ENCODE data around the gene UNC13B. TPM values are rescaled to one million over a fixed set of nuclear protein-coding genes. Genes with fewer than 3 reads are reported as not detected.

UNC13B gene
- total and polyA plus RNA-seq, 8 donors, result 70.0 to 92.8 (median 86.3) TPM

GRCh38 chr9:35190203-35190602, 28.4 kb downstream of the UNC13B start:
- no peak for ATAC-seq
- no peak overlapping the region for H3K27ac ChIP-seq
- TF ChIP-seq CTCF (IDR thresholded peaks at IDR 0.05), result no peak
- H3K4me3 ChIP-seq, result no peak overlapping the region
- H3K4me1 ChIP-seq, result no peaks in the 10 kb centered on the region
- DNase-seq, result no peak
- peaks cover 0 to 4% of the 10 kb centered on the region in 2 donors for H3K36me3 ChIP-seq
- intact Hi-C loops (cut with DNase I), result no loop called here
- peaks cover 7 to 41% of the 10 kb centered on the region in 2 donors for H3K9me3 ChIP-seq
- no peaks in the 10 kb centered on the region for H3K27me3 ChIP-seq

GRCh38 chr9:35191105-35191504, 29.3 kb downstream of the UNC13B start:
- ATAC-seq (no peak), DNase-seq (no peak)
- Histone ChIP-seq H3K4me1 (no peaks in the 10 kb centered on the region), H3K27ac (no peak overlapping the region), H3K9me3 (peaks cover 7 to 41% of the 10 kb centered on the region in 2 donors), H3K36me3 (peaks cover 0 to 4% of the 10 kb centered on the region in 2 donors), H3K4me3 (no peak overlapping the region), H3K27me3 (no peaks in the 10 kb centered on the region)
- intact Hi-C loops (cut with DNase I), result no loop called here
- TF ChIP-seq CTCF (IDR thresholded peaks at IDR 0.05), result no peak

- Histone ChIP-seq H3K27ac (no peak overlapping the region), H3K27me3 (no peaks in the 10 kb centered on the region), H3K4me3 (no peak overlapping the region), H3K4me1 (no peaks in the 10 kb centered on the region), H3K9me3 (peaks cover 7 to 46% of the 10 kb centered on the region in 2 donors), H3K36me3 (peaks cover 0 to 4% of the 10 kb centered on the region in 2 donors)
- ATAC-seq (no peak), DNase-seq (no peak)
- intact Hi-C loops (cut with DNase I), result no loop called here
- no peak for TF ChIP-seq CTCF (IDR thresholded peaks at IDR 0.05)
Measured at GRCh38 chr9:35193762-35194161, 32.0 kb downstream of the UNC13B start.

GRCh38 chr9:35195683-35196082, 33.9 kb downstream of the UNC13B start:
- TF ChIP-seq CTCF (IDR thresholded peaks at IDR 0.05), result no peak
- Histone ChIP-seq H3K27me3 (no peaks in the 10 kb centered on the region), H3K4me1 (no peaks in the 10 kb centered on the region), H3K27ac (no peak overlapping the region), H3K36me3 (no peaks in the 10 kb centered on the region), H3K4me3 (no peak overlapping the region), H3K9me3 (peaks cover 7 to 51% of the 10 kb centered on the region in 2 donors)
- DNase-seq (no peak), ATAC-seq (no peak)
- intact Hi-C loops (cut with DNase I), result no loop called here

GRCh38 chr9:35198191-35198590, 36.4 kb downstream of the UNC13B start:
- Histone ChIP-seq H3K4me1 (no peaks in the 10 kb centered on the region), H3K36me3 (no peaks in the 10 kb centered on the region), H3K27ac (no peak overlapping the region), H3K27me3 (no peaks in the 10 kb centered on the region), H3K4me3 (no peak overlapping the region), H3K9me3 (peaks cover 0 to 44% of the 10 kb centered on the region in 2 donors)
- DNase-seq (no peak), ATAC-seq (no peak)
- TF ChIP-seq CTCF (IDR thresholded peaks at IDR 0.05), result no peak
- intact Hi-C loops (cut with DNase I), result no loop called here

All from left lung (tissue), 10 donors.